Activated naive CD8-positive, alpha-beta T cell (primary cell): ENCODE measurements around the gene BANP.
"Not testable (repeated sequence)": the region's sequence is repeated elsewhere in the genome, so short reads cannot be mapped to it uniquely, and the experiment has no call there.

Experiments used
- H3K27ac Mint-ChIP-seq: one replicate; pipeline ENCODE4 v1.8.0; 2021; ENCODE audit warnings: mixed read lengths
- H3K27me3 Mint-ChIP-seq: one replicate; pipeline ENCODE4 v1.8.0; 2021; ENCODE audit warnings: mixed read lengths
- H3K36me3 Mint-ChIP-seq: one replicate; pipeline ENCODE4 v1.8.0; 2021; ENCODE audit warnings: mixed read lengths
- H3K4me1 Mint-ChIP-seq: one replicate; pipeline ENCODE4 v1.8.0; 2021; ENCODE audit warnings: low read depth, mixed read lengths
- H3K4me3 Mint-ChIP-seq: one replicate; pipeline ENCODE4 v1.8.0; 2021; ENCODE audit warnings: mild to moderate bottlenecking, mixed read lengths
- H3K9me3 Mint-ChIP-seq: one replicate; pipeline ENCODE4 v1.8.0; 2021; ENCODE audit warnings: low read depth, mixed read lengths

Gene BANP

DNA sequence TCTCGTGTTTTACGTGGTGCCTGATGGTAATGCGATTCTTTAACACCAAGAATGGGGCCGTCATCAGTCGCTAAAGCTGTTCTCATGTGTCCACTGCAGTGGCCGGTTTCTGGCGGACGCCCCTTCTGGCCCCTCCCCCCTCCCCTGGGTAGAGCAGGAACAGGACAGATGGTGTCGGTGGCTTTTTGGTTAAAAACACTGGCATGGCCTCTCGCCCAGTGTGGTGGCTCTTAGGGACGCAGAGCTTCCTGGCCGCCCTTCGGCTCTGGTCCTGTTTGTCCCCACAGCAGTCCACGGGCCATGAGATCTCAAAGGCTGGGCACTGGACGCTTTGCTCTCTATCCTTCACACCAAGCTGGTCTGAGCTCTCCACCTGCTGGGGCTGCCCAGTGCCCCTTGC lies 151.8 kb downstream of the BANP start:
- Mint-ChIP-seq H3K36me3 (no peaks in the 10 kb centered on the region), H3K9me3 (no peaks in the 10 kb centered on the region), H3K4me3 (no peak overlapping the region), H3K4me1 (no peaks in the 10 kb centered on the region), H3K27ac (no peak overlapping the region), H3K27me3 (peaks cover 4% of the 10 kb centered on the region)

DNA sequence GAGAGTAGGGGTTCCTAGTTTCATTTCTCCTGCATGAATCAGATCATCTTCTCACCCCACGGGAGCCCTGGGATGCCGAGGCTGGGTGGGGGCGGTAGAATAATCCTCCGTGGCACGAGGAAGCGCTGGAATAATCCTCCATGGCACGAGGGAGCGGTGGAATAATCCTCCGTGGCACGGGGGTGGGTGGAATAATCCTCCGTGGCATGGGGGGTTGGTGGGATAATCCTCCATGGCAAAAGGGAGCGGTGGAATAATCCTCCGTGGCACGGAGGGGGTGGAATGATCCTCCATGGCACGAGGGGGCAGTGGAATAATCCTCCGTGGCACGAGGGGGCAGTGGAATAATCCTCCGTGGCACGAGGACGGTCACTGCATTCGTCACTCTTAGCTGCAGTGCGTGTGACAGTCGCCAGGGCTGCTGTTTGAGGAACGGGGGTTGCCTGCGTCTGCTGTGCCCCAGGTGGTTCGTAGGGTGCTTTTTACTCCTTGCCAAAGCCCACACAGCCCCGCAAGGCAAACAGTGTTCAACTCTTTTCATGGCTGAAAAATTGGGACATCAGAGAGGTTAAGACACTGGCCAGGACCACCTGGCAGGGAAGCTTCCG lies 152.5 kb downstream of the BANP start:
- no peaks in the 10 kb centered on the region for H3K4me1 Mint-ChIP-seq
- H3K4me3 Mint-ChIP-seq: no peak overlapping the region
- no peak overlapping the region for H3K27ac Mint-ChIP-seq
- H3K9me3 Mint-ChIP-seq: no peaks in the 10 kb centered on the region
- H3K27me3 Mint-ChIP-seq: peaks cover 4% of the 10 kb centered on the region
- no peaks in the 10 kb centered on the region for H3K36me3 Mint-ChIP-seq

DNA sequence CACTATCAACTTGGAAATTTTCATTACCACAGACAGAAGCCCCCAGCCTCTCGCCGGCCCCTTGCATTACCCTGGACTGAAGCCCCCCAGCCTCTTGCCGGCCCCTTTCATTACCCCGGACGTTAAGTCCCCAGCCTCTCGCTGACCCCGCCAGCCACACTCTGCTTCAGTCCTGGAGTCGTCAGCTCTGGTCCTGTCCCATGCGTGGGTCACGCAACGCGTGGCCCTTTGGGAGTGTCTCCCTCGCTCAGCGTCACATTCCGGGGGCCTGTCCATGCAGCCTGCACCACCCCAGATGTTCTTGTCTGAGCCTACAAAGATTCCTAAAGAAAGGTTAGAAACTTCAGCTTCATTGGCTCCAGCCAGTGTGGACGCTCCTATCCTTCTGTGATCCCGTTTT lies 153.1 kb downstream of the BANP start:
- H3K27ac Mint-ChIP-seq, H3K27me3 Mint-ChIP-seq, H3K36me3 Mint-ChIP-seq, H3K4me3 Mint-ChIP-seq, H3K9me3 Mint-ChIP-seq, H3K4me1 Mint-ChIP-seq: not testable (repeated sequence)

DNA sequence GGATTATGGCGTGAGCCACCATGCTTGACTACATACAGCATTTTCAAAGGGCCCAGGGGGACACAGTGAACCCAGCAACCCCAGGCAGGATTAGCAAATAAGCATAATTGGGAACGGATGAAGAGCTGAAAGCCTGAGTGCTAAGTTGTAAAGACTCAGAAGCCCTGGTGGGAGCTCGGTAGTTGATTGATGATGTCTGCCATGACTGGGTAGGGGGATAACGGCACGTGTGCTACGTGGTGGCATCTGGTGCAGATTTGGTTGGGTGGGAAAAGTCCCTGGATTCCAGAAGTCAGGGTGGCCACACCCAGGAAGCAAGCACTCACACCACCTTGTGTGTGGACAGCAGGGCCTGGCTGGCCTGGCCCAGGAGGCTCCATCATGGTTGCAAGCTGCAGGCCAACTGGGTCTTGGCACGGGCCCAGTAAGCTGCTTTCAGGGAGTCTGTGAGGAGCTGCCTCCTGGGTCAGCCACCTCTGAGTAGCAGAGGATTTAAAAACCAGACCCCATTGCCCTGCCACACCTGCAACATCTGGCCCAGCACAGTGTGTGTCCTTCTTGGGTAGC lies 154.4 kb downstream of the BANP start:
- not testable (repeated sequence) for H3K4me3 Mint-ChIP-seq, H3K27me3 Mint-ChIP-seq, H3K27ac Mint-ChIP-seq, H3K4me1 Mint-ChIP-seq, H3K9me3 Mint-ChIP-seq, H3K36me3 Mint-ChIP-seq

DNA sequence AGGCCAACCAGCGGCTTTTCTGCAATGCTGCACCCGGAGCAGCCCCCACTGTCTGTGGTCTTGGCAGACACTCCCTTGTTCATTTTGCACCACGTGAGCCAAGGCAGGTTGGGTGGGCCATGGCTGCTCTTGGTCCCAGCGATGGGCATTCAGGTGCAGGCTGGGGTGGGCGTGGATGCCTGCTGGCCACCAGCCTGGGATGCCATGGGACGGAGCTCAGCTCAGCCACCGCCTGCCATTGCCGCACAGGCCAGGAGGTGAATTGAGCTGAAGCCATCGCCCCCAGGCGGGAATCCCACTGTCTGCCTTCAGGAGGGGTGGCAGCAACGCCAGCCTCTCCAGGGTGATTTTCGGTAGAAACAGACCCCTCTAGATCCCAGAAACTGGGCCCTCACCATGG lies 155.3 kb downstream of the BANP start:
- H3K4me3 Mint-ChIP-seq, H3K4me1 Mint-ChIP-seq, H3K36me3 Mint-ChIP-seq, H3K9me3 Mint-ChIP-seq, H3K27ac Mint-ChIP-seq, H3K27me3 Mint-ChIP-seq: not testable (repeated sequence)

DNA sequence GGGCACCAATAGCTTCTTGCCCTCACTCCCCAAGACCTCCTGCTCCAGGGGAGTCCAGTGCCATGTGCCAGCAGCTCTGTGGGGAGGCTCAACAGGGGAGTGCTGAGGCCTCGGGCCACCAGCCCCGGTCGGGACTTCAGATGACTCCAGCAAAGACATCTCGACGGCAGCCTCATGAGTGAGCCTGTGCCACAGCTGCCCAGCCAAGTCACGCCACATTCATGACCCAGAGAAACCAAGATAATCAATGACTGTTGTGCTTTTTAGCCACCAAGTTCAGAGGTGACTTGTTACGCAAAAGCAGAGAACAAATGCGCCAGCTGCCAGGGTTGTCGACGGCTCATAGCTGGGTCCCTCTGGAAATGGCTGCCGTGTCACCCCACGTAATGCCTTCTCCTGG lies 157.5 kb downstream of the BANP start:
- Mint-ChIP-seq H3K4me3 (no peak overlapping the region), H3K9me3 (no peaks in the 10 kb centered on the region), H3K27ac (no peak overlapping the region), H3K27me3 (no peaks in the 10 kb centered on the region), H3K4me1 (peaks cover 7% of the 10 kb centered on the region), H3K36me3 (no peaks in the 10 kb centered on the region)

DNA sequence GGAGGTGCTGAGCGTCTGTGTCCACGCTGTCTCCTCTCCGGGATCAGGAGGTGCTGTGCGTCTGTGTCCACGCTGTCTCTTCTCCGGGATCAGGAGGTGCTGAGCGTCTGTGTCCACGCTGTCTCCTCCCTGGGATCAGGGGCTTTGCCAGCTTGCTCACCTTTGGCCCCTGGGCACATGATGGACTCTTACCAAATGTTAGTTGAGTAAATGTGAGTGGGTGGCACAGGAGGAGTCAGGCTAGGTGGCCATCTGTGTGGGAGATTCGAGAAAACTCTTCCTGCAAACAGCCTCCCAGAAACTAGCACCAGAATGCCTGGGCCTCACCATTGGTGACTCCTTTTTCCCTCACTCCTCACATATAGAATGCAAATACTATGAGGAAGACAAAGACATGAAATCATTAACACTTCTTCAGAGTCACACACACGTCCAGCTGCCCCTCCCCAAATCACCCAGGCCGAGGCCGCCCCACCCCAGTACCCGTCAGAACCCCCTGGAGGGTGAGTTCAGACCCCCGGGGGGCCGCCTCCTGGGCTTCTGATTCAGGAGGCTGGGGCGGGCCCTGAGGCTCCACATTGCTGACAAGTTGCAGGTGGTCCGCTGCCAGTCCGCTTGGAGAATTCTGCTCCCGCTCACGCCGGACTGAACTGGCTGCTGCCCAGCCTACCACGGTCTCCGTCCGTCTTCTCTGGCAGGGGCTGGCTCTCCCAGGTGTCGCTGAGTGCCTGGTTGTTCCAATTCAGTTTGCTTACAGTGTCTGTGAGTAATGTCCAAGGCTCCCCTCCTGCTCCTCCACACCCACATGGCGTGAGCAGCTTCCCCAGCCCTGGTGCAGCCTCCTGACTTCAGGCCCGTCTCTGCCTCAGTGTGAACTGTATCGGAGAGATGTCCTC lies 158.7 kb downstream of the BANP start:
- not testable (repeated sequence) for H3K27me3 Mint-ChIP-seq, H3K4me3 Mint-ChIP-seq, H3K9me3 Mint-ChIP-seq, H3K27ac Mint-ChIP-seq, H3K36me3 Mint-ChIP-seq, H3K4me1 Mint-ChIP-seq

DNA sequence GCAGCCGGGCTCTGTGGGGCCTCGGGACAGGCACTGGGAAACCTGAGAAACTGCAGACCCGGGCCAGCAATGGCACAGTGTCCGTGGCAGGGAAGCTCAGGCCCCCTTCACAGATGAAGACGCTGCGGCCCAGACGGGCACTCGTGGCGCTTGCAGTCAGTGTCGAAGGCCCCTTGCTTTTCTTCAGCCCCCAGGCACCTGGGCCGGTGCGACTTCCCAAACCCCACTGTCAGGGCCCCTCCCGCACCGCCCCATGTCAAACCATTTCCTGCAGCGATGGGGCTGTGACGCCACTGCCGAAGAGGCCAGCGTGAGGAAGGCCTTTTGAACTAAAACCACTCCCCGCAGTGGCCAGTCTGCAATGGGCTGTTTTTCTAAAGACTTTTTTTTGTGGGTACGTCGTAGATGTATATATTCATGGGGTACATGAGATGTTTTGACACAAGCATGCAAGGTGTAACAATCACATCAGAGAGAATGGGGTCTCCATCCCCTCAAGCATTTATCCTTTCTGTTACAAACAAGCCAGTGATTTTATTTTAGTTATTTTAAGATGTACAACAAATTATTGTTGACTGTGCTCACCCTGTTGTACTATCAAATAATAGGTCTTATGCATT lies 159.8 kb downstream of the BANP start:
- H3K36me3 Mint-ChIP-seq, H3K4me1 Mint-ChIP-seq, H3K4me3 Mint-ChIP-seq, H3K27ac Mint-ChIP-seq, H3K9me3 Mint-ChIP-seq, H3K27me3 Mint-ChIP-seq: not testable (repeated sequence)

DNA sequence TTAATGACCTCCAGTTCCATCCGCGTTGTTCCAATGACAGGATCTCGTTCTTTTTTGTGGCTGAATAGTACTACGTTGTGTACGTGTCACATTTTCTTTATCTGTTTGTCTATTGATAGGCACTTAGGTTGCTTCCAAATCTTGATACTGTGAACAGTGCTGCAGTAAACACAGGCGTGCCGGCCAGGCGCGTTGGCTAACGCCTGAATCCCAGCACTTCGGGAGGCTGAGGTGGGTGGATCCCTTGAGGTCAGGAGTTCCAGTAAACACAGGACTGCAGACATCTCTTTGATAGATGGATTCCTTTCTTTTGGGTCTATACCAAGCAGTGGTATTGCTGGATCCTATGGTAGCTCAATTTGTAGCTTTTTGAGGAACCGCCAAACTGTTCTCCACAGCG lies 160.7 kb downstream of the BANP start:
- H3K27me3 Mint-ChIP-seq, H3K36me3 Mint-ChIP-seq, H3K9me3 Mint-ChIP-seq, H3K4me3 Mint-ChIP-seq, H3K27ac Mint-ChIP-seq, H3K4me1 Mint-ChIP-seq: not testable (repeated sequence)

DNA sequence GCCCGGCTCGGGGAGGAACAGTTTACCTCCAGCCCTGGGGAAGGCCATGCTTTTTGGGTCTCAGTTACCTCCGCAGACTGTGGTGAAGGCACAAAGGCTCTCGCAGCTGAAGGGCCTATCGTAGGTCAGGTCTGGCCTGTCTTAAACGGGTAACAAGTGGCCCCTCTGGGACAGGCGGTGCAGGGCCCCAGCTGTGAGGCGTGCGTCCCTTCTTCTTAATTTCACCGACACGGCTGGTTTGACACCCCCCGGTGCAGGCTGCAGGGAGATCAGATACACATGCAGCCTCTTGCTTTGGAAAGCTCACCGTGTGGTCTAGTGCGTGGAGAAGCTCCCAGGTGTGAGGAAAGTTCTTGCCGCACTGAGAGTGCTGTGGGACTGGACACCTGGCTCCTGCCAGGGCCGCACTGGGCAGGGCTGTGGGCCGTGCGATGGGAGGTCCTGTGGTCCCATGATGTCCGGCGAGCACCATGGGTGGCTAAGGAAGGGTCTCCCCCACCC lies 162.4 kb downstream of the BANP start:
- no peaks in the 10 kb centered on the region for H3K36me3 Mint-ChIP-seq

DNA sequence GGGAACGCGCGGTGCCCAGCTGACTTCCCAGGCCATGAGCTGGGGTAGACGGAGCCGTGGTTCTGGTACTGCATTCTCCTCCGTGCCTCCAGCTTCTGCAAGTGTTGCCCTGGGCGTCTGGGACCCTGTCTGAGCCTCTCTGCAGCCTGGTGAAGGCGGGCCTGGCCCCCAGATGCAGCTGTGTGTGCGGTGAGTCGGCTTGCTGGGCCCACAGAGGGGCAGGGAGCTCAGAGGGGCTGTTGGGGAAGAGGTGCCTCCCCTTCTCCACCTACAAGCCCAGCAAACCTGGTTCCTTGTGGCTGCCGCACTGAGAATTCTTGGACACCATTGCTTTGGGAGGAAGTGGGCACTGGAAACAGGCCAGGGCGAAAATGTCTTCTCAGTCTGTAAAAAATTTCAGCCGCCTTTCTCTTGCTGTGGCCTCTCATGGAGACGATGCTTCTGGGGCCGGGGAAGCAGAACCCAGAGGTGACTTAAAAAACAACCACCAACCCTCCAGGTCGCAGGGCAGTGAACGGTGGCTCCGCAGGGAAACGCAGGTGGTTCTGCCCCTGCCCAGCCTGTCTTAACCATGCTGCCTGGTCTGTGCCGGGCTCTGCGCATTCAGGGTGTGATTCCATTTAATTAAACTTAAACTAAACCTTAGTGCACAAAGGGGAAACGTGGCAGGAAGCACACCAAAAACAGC lies 163.5 kb downstream of the BANP start:
- H3K27ac Mint-ChIP-seq, H3K27me3 Mint-ChIP-seq, H3K4me3 Mint-ChIP-seq: not testable (repeated sequence)

More for the DNA sequence above, 162.4 kb downstream of the BANP start:
- Mint-ChIP-seq H3K4me3 (no peak overlapping the region), H3K4me1 (peaks cover 7% of the 10 kb centered on the region), H3K9me3 (no peaks in the 10 kb centered on the region), H3K27me3 (no peaks in the 10 kb centered on the region), H3K27ac (no peak overlapping the region)

DNA sequence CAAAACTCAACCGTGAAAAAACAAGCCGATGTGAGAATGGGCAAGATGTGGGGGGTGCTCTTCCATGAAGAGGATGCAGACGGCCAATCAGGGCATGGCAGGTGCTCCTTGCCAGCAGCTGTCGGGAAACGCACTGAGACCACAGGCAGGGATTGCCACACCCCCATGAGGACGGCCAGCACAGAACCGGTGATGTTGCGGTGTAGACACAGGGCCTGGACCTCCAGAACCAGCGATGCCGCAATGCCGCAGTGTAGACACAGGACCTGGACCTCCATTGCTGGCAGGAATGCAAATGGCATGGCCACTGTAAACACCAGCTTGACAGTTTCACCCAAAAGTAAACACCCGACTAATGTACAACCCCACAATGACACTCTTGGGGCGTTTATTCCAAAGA lies 164.9 kb downstream of the BANP start:
- Mint-ChIP-seq H3K9me3 (no peaks in the 10 kb centered on the region), H3K27ac (no peak overlapping the region), H3K27me3 (no peaks in the 10 kb centered on the region), H3K4me3 (no peak overlapping the region), H3K4me1 (peaks cover 4% of the 10 kb centered on the region), H3K36me3 (no peaks in the 10 kb centered on the region)

More for the DNA sequence above, 163.5 kb downstream of the BANP start:
- not testable (repeated sequence) for H3K9me3 Mint-ChIP-seq, H3K4me1 Mint-ChIP-seq, H3K36me3 Mint-ChIP-seq

DNA sequence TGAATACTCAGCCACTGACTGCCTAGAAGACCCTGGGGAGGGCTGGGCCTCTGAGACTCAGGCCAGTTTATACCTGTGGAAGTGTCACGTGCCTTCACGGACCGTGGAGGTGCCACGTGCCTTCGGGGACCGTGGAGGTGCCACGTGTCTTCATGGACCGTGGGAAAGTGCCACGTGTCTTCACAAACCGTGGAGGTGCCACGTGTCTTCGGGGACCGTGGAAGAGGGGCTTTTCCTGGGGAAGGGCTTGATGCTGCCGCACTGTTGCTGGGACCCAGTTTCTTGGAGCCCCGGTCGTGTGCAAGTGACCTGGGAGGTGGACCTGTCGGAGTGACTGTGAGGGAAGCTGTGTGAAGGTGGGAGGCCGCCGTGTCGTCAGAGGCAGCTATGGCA lies 166.2 kb downstream of the BANP start:
- Mint-ChIP-seq H3K27me3 (no peaks in the 10 kb centered on the region), H3K4me3 (no peak overlapping the region), H3K27ac (no peak overlapping the region), H3K9me3 (no peaks in the 10 kb centered on the region), H3K36me3 (no peaks in the 10 kb centered on the region), H3K4me1 (no peaks in the 10 kb centered on the region)

DNA sequence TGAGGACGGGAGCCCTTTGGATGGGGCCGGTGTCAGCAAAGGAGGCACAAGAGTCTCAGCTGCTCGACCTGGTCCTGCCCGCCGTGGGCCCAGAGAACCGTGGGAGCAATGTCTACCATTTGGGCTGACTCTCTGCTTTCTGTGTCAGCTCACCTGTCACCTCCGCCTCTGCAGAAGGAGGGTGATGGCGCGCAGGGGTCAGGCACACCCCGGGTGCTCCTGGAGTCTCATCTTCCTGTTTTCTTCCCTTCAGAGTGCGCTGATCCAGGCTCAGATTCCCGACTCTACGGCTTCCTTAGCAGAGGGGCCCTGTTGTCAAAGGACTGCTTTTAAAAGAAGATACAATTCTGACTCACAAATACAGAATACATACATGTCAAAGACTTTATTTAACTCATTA lies 167.1 kb downstream of the BANP start:
- Mint-ChIP-seq H3K4me3 (no peak overlapping the region), H3K9me3 (no peaks in the 10 kb centered on the region), H3K4me1 (no peaks in the 10 kb centered on the region), H3K27me3 (no peaks in the 10 kb centered on the region), H3K27ac (no peak overlapping the region), H3K36me3 (no peaks in the 10 kb centered on the region)
